Spinal cord (tissue), 10 donors: ENCODE results near the gene STK4. TPM values are rescaled to one million over a fixed set of nuclear protein-coding genes. Genes with fewer than 3 reads are reported as not detected.

Source experiments
- DNase-seq, 6 donors: peaks; one replicate each; pipeline versions ENCODE4 v3.0.0 to v3.0.0-alpha.2; 2013 to 2015; ENCODE audit warnings: low spot score in 6 of 6, low read depth in 4 of 6
- H3K27ac ChIP-seq: one replicate; pipeline ENCODE4 v1.5.1; 2013; ENCODE audit warnings: low read depth, low read length, control low read depth
- H3K27me3 ChIP-seq: one replicate; pipeline ENCODE4 v1.6.1; 2013; ENCODE audit warnings: low read length; ENCODE audit not compliant: control insufficient read depth, insufficient read depth
- H3K36me3 ChIP-seq: one replicate; pipeline ENCODE4 v1.6.1; 2013; ENCODE audit warnings: low read length; ENCODE audit not compliant: control insufficient read depth, insufficient read depth
- H3K4me1 ChIP-seq: one replicate; pipeline ENCODE4 v1.6.1; 2013; ENCODE audit warnings: low read length; ENCODE audit not compliant: control insufficient read depth, insufficient read depth
- H3K4me3 ChIP-seq: one replicate; pipeline ENCODE4 v1.5.1; 2013; ENCODE audit warnings: low read depth, low read length, control low read depth
- H3K9me3 ChIP-seq: one replicate; pipeline ENCODE4 v1.6.1; 2013; ENCODE audit warnings: low read length; ENCODE audit not compliant: control insufficient read depth, insufficient read depth
- WGBS: methylation state at CpG from one replicate; pipeline ENCODE4 v1.1.5; 2013; ENCODE audit warnings: missing lambda C conversion rate; ENCODE audit not compliant: insufficient coverage; 5-methylcytosine and 5-hydroxymethylcytosine counted together
- polyA plus RNA-seq, 2 donors: library from polyadenylated mRNA; unstranded; fragments of 120-200 nt; gene quantifications; one replicate each; pipeline ENCODE4 v1.2.1, GENCODE V29; 2013; ENCODE audit not compliant: insufficient read length in 2 of 2
- total RNA-seq, 2 donors: library from RNA; depleted of rRNA in 1 of 2; stranded (reverse); fragments of 120-200 nt in 1 of 2; fragments of >200 nt in 1 of 2; gene quantifications; one replicate each; pipeline versions ENCODE4 v1.2.3 to v1.2.4, GENCODE V29; 2013 to 2014
- donor health status: healthy.

STK4 gene
- total and polyA plus RNA-seq, 4 donors: 13.5 to 36.5 (median 18.0) TPM

- no peak for DNase-seq
- Histone ChIP-seq H3K27me3 (no peaks in the 10 kb centered on the region), H3K36me3 (peaks cover 32% of the 10 kb centered on the region), H3K4me1 (no peaks in the 10 kb centered on the region), H3K27ac (no peak overlapping the region), H3K9me3 (no peaks in the 10 kb centered on the region), H3K4me3 (no peak overlapping the region)
- WGBS: 82% methylated on average over 1 of the region's 3 CpGs
Observed at GRCh38 chr20:44931911-44932310, 34.4 kb upstream of the STK4 start.

- no peak overlapping the region for H3K27ac ChIP-seq
- DNase-seq: no peak
- no peaks in the 10 kb centered on the region for H3K9me3 ChIP-seq
- WGBS: 99% methylated on average over 8 of the region's 8 CpGs
- no peaks in the 10 kb centered on the region for H3K4me1 ChIP-seq
- peaks cover 42% of the 10 kb centered on the region for H3K36me3 ChIP-seq
- no peaks in the 10 kb centered on the region for H3K27me3 ChIP-seq
- no peak overlapping the region for H3K4me3 ChIP-seq
Observed at GRCh38 chr20:44932916-44933315, 33.4 kb upstream of the STK4 start.

- no peaks in the 10 kb centered on the region for H3K27me3 ChIP-seq
- no peak for DNase-seq
- no peaks in the 10 kb centered on the region for H3K4me1 ChIP-seq
- peaks cover 46% of the 10 kb centered on the region for H3K36me3 ChIP-seq
- no peak overlapping the region for H3K27ac ChIP-seq
- 91% methylated on average over 10 of the region's 10 CpGs for WGBS
- no peak overlapping the region for H3K4me3 ChIP-seq
- H3K9me3 ChIP-seq: no peaks in the 10 kb centered on the region
Observed at GRCh38 chr20:44936510-44936909, 29.8 kb upstream of the STK4 start.

GRCh38 chr20:44938637-44939036 is 27.7 kb upstream of the STK4 start:
- H3K4me3 ChIP-seq: no peak overlapping the region
- H3K9me3 ChIP-seq: no peaks in the 10 kb centered on the region
- H3K4me1 ChIP-seq: no peaks in the 10 kb centered on the region
- 84% methylated on average over 9 of the region's 9 CpGs for WGBS
- H3K27ac ChIP-seq: no peak overlapping the region
- DNase-seq: no peak
- H3K27me3 ChIP-seq: no peaks in the 10 kb centered on the region
- peaks cover 52% of the 10 kb centered on the region for H3K36me3 ChIP-seq

- Histone ChIP-seq H3K4me3 (no peak overlapping the region), H3K9me3 (no peaks in the 10 kb centered on the region), H3K4me1 (no peaks in the 10 kb centered on the region), H3K36me3 (peaks cover 56% of the 10 kb centered on the region), H3K27me3 (no peaks in the 10 kb centered on the region), H3K27ac (no peak overlapping the region)
- 91% methylated on average over 5 of the region's 7 CpGs for WGBS
- no peak for DNase-seq
Observed at GRCh38 chr20:44941120-44941691, 25.1 kb upstream of the STK4 start.

GRCh38 chr20:44942264-44942973 is 23.9 kb upstream of the STK4 start:
- Histone ChIP-seq H3K27ac (no peak overlapping the region), H3K4me1 (no peaks in the 10 kb centered on the region), H3K36me3 (peaks cover 45% of the 10 kb centered on the region), H3K4me3 (no peak overlapping the region), H3K9me3 (no peaks in the 10 kb centered on the region), H3K27me3 (no peaks in the 10 kb centered on the region)
- WGBS: 91% methylated on average over 3 of the region's 4 CpGs
- no peak for DNase-seq

- Histone ChIP-seq H3K4me1 (no peaks in the 10 kb centered on the region), H3K36me3 (peaks cover 39% of the 10 kb centered on the region)
- no peak for DNase-seq
Observed at GRCh38 chr20:44943828-44944227, 22.5 kb upstream of the STK4 start.

GRCh38 chr20:44945261-44945660 is 21.1 kb upstream of the STK4 start:
- H3K4me1 ChIP-seq: no peaks in the 10 kb centered on the region
- H3K4me3 ChIP-seq: no peak overlapping the region
- 96% methylated on average over 6 of the region's 6 CpGs for WGBS
- H3K36me3 ChIP-seq: peaks cover 38% of the 10 kb centered on the region
- H3K9me3 ChIP-seq: no peaks in the 10 kb centered on the region
- H3K27me3 ChIP-seq: no peaks in the 10 kb centered on the region
- H3K27ac ChIP-seq: no peak overlapping the region
- no peak for DNase-seq

More at GRCh38 chr20:44943828-44944227, 22.5 kb upstream of the STK4 start:
- Histone ChIP-seq H3K27me3 (no peaks in the 10 kb centered on the region), H3K4me3 (no peak overlapping the region), H3K27ac (no peak overlapping the region), H3K9me3 (no peaks in the 10 kb centered on the region)
- 100% methylated on average over 2 of the region's 4 CpGs for WGBS

- Histone ChIP-seq H3K36me3 (peaks cover 42% of the 10 kb centered on the region), H3K27ac (no peak overlapping the region), H3K9me3 (no peaks in the 10 kb centered on the region), H3K4me3 (no peak overlapping the region), H3K4me1 (no peaks in the 10 kb centered on the region), H3K27me3 (no peaks in the 10 kb centered on the region)
- no CpG with 5 or more reads among the region's 2 CpGs for WGBS
- no peak for DNase-seq
Observed at GRCh38 chr20:44946271-44946852, 19.9 kb upstream of the STK4 start.

- Histone ChIP-seq H3K27me3 (no peaks in the 10 kb centered on the region), H3K9me3 (no peaks in the 10 kb centered on the region), H3K27ac (no peak overlapping the region), H3K36me3 (peaks cover 43% of the 10 kb centered on the region), H3K4me1 (no peaks in the 10 kb centered on the region), H3K4me3 (no peak overlapping the region)
- no peak for DNase-seq
- 96% methylated on average over 5 of the region's 5 CpGs for WGBS
Observed at GRCh38 chr20:44948107-44948506, 18.2 kb upstream of the STK4 start.
